NCI-H146 (cell line): ENCODE results near the gene TRMT44.

Experiments used
- DNase-seq: peaks from one replicate; lab custom pipeline; 2025; lab: John Stamatoyannopoulos, UW

TRMT44 gene

DNA sequence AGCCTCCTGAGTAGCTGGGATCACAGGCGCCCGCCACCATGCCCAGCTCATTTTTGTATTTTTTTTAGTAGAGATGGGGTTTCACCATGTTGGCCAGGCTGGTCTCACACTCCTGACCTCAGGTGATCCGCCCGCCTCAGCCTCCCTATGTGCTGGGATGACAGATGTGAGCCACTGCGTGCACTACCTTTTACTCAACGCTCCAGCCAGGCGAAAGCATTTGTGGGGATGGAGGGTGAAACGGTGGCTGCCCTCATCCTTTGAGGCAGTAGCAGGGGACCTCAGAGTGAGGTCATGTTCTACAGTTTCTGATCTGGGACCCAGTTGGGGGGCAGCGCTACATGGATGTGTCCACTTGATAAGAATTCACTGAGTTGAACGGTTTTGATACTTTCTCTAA, 73.8 kb downstream of the TRMT44 start:
- no peak for DNase-seq

DNA sequence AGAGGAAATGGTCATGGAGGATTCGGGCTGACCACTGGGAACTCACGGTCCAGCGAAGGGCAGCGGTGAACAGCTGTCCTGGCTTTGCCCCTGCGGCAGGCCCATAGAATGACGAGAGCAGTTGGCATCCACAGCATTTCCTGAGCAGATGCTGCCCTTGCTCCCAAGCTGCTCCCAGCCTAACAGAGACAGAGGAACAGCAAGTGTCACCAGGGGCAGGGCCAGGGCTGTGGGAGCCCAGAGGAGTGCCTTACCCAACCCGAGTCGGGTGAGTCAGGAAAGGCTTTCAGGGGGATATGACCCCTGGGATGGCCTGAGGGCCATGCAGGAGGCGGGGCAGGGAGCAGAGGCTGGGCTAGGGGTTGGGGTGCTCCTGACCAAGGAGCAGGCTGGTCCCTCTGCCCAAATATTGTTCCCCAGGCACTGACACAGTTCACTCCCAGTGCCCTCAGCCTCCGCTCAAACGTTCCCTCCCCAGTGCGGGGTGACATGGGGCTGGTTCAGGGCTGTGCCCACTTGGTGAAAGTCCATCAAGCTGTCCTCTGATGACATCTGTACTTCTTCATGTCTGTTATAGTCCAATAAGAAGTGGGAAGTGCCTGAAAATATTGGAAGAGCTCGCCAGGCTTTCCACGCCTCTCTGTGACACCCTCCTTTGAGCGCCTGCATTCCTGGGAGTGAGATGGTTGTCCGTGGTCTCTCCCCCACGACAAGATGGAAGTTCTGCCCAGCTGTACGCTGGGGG, 74.9 kb downstream of the TRMT44 start:
- DNase-seq: no peak

DNA sequence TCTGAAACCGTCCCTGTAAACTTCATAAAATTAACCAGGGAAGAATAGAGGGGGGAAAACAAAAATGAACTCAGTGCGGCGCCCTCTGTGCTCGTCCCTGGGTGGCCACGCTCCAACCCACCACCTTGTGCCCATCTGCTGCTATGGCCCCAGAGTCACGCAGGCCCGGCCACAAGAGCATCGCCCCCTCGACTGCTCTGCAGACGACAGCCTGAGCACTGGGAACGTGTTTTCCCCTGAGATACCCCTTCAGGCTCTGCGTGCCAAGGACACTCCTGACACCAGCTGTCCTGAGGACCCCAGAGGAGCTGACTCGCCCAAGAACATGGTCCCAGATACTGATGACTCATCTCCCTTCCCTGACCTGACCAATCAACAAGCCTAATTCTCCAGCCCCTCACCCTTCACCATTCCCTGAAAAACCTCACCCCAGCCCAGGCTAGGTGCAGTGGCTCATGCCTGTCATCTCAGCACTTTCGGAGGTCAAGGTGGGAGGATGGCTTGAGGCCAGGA, 75.5 kb downstream of the TRMT44 start:
- no peak for DNase-seq

DNA sequence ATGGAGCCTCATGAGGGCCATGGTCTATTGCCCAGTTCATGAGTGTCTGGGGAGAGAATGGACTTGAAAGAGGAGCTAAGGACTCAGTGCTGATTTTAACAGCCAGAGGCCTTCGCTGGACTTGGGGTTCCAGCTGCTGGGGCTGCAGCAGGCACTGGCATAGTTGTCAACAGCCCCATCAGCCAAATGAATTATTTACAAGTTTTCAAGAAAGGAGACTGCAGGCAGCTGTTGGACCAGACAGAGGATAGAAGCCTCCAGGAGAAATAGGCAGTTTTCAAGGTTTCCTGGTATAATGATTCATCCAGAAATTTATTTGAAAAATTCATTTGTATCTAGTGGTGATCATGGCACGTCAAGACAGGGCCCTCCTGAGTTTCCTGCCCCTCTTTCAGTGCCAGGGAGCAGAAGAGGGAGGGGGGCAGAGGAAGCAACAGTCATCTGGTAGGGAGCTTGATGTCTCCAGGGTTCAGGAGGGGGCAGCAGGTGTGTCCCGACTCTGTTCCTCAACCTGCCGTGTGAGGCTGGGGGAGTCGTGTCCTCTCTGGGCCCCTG, 76.5 kb downstream of the TRMT44 start:
- no peak for DNase-seq

DNA sequence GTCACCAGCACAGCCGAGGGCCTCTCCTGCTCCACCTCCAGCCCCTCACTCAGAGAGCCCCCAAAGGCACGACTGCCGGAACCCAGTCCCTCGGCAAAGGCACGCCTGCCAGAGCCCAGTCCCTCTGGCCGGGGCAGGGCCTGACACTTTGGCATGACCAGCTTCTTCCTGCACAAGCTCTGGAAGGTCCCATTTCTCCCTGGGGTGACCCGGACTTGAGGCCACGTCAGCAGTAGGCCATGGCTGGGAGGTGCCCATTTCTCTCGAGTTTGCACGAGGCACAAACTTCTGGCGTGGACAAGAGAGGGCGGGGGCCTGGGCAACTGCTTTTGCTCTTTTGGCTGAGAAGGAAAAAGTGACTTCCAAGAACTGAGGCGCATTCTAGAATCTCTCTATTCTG, 77.4 kb downstream of the TRMT44 start:
- DNase-seq: no peak

DNA sequence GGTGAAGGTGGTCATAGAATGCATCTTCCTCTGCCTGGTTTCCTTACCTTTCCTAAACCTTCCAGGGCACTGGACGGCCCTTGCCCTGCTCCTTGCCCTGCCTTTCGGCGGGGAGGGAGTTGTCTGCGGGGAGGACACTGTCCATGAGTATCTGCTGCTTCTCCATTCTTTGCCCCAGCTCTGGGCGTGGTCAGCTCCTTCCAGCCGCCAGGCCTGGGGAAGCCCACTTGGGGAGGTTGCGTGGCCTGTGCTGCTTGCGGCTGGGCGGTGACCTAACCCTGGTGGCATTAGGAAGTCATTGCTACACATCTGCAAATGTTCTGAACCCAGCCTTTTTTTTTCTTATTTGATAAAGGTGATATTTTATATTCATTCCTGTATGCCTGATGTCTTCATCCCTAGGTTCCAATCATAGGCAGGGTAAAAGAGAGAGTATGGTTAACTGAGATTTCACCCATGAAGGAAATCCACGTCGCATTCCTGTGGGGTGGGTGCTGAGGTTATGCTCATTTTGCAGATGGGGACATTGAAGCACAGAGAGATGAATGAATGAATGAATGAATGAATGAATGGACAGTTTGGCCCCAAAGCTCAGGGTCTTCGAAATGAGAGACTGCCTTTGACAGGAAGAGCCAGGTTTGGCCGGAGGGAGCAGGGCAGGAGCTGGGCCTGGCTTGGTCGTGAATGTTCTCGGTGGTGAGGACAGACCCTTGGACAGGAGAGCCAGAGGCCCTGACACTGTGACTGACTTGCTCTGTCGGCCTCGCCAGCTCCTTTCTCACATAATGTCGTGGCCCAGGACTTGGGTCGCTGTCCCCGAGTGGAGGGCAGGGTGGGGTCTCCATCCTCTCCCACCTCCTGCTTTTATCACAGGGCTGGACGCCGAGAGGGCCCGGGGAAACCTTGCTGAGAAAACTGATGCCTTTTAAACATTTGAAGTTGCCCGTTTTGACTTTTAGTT, 81.9 kb downstream of the TRMT44 start:
- no peak for DNase-seq

DNA sequence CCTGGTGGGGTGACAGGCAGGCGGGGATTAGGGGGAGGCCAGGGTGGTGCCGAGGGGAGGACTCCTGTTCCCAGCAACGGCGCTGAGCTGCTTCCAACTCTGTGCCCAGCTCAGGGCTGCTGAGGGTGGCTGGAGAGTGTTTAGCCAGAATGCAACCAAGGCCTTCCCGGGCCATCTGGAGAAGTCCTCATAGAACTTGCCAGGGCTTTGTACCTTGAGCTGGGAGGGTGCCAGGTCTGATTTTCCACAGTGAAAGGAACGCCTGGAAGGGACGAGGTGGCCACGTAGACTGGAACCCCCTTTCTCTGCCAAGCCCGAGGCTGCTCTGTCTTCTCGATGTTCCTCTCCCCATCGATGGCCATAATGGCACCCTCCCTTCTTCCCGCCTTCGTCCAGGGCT, 82.6 kb downstream of the TRMT44 start:
- DNase-seq: no peak

DNA sequence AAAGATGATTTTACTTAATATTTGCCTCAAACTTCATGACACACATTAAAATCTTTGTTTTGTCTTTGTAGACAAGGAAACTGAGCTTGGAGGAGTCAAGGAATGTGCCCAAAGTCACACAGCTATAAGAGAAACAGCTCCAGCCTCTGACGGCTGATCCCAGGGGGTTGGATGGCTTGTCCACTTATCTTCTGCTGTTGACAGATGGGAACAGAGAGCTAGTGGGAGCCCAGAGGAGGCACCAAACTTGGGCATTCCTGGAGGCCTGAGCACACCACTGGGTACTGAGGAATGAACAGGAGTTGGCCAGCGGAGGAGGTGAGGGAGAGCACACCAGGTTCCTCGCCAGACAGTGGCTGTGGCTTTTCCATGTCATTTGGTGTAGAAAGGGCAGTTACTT, 83.2 kb downstream of the TRMT44 start:
- no peak for DNase-seq

DNA sequence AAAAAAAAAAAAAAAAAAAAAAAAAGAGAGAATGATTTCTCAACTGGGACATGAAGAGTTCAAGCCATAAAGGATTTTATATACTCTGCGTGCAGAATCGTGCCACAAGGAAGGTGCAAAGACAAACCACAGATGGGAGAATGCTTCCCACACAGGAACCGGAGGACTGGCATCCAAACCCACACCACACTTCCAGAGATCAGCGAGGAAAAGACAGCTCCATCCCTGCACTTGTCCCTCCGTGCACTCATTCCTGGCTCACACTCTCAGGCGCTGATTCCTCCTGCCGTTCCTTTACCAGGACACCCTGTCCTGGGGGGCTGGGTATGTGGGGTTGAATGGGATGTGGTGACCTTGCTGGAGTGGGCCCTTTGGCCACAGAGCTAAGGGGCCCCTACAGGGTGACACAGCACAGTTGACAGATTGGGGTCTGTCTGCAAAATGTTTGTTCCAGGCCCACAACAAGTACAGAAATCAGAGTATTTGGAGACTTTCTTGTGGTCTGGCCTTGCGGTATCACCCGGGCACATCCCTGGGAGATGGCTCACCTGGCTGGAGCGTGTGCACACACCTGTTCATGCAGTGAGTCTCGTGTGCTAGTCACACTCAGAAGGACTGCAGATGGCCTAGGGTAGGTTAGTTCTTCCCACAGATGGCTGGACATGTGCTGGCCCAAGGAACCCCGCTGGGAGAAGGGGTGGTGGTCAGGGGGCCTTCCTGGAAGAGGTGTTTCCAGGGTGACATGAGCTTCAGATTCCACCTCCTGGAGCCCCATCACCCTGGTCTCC, 84.2 kb downstream of the TRMT44 start:
- no peak for DNase-seq

DNA sequence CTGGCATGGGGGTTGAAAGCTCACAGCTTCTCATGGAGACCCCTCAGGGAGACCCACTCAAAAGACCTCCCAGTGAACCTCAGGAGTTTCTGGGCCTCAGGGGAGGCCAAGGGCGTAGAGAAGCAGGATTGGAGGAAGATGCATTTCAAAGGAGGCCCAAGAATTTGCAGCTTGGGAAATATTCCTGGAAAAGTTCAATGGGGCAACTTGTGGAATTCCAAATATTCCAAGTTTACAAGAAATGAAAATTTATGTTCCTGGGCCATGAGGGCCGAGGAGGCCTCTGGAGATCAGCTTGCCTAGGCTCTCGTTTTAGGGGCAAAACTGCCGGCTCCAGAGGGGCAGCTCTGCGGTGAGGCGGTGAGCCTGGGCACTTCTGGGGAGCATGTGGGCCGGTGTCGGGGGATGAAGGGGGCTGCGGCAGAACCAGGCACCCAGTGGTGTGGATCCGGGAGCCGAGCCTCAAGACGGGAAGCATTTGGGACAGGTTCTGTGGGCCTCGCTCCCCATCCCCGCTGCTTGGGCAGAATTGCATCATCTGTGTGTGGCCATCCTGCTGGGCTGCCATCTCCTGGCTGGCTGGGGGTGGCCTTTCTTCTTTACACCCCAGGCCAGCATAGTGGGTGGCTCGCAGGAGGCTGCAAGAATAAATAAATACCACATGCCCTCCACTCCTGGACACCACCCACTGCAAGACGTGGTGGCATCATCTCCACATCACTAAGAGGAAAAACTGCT, 85.0 kb downstream of the TRMT44 start:
- no peak for DNase-seq
